ENCODE data around the gene IHH.

Gene IHH

GRCh38 chr2:219089330-219089729, 28.6 kb upstream of the IHH start:
- Histone ChIP-seq H3K4me3 (ENCODE audit: low read depth in 1 of 2, low read length in 2 of 2) (no peak overlapping the region), H3K4me1 (ENCODE audit: control insufficient read depth in 1 of 2, insufficient read depth in 2 of 2, low read length in 2 of 2) (peaks cover 0 to 9% of the 10 kb centered on the region in 2 donors), H3K27me3 (ENCODE audit: control insufficient read depth in 1 of 2, insufficient read depth in 2 of 2, low read length in 2 of 2) (no peaks in the 10 kb centered on the region), H3K9me3 (ENCODE audit: control insufficient read depth in 1 of 2, low read length in 2 of 2) (no peaks in the 10 kb centered on the region), H3K27ac (ENCODE audit: low read depth, low read length) (no peak overlapping the region), H3K36me3 (ENCODE audit: control insufficient read depth in 1 of 2, insufficient read depth in 2 of 2, low read length in 2 of 2) (peaks cover 0 to 5% of the 10 kb centered on the region in 2 donors), H3K9ac (ENCODE audit: low read depth in 1 of 2, low read length in 2 of 2) (no peak overlapping the region)

- H3K27me3 ChIP-seq (ENCODE audit: control insufficient read depth in 1 of 2, insufficient read depth in 2 of 2, low read length in 2 of 2): no peaks in the 10 kb centered on the region
- H3K36me3 ChIP-seq (ENCODE audit: control insufficient read depth in 1 of 2, insufficient read depth in 2 of 2, low read length in 2 of 2): peaks cover 0 to 5% of the 10 kb centered on the region in 2 donors
- H3K4me1 ChIP-seq (ENCODE audit: control insufficient read depth in 1 of 2, insufficient read depth in 2 of 2, low read length in 2 of 2): peaks cover 4 to 17% of the 10 kb centered on the region in 2 donors
- H3K27ac ChIP-seq (ENCODE audit: low read depth, low read length): no peak overlapping the region
- no peaks in the 10 kb centered on the region for H3K9me3 ChIP-seq (ENCODE audit: control insufficient read depth in 1 of 2, low read length in 2 of 2)
- no peak overlapping the region for H3K9ac ChIP-seq (ENCODE audit: low read depth in 1 of 2, low read length in 2 of 2)
- no peak overlapping the region for H3K4me3 ChIP-seq (ENCODE audit: low read depth in 1 of 2, low read length in 2 of 2)
These were observed 27.1 kb upstream of the IHH start for GRCh38 chr2:219087848-219088247.

- Histone ChIP-seq H3K27ac (ENCODE audit: low read depth, low read length) (no peak overlapping the region), H3K9me3 (ENCODE audit: control insufficient read depth in 1 of 2, low read length in 2 of 2) (no peaks in the 10 kb centered on the region), H3K27me3 (ENCODE audit: control insufficient read depth in 1 of 2, insufficient read depth in 2 of 2, low read length in 2 of 2) (no peaks in the 10 kb centered on the region), H3K4me3 (ENCODE audit: low read depth in 1 of 2, low read length in 2 of 2) (no peak overlapping the region), H3K4me1 (ENCODE audit: control insufficient read depth in 1 of 2, insufficient read depth in 2 of 2, low read length in 2 of 2) (peaks cover 9 to 22% of the 10 kb centered on the region in 2 donors), H3K36me3 (ENCODE audit: control insufficient read depth in 1 of 2, insufficient read depth in 2 of 2, low read length in 2 of 2) (peaks cover 0 to 5% of the 10 kb centered on the region in 2 donors), H3K9ac (ENCODE audit: low read depth in 1 of 2, low read length in 2 of 2) (no peak overlapping the region)
These were observed 26.6 kb upstream of the IHH start for GRCh38 chr2:219087361-219087760.

GRCh38 chr2:219086196-219086595, 25.5 kb upstream of the IHH start:
- no peak overlapping the region for H3K9ac ChIP-seq (ENCODE audit: low read depth in 1 of 2, low read length in 2 of 2)
- no peaks in the 10 kb centered on the region for H3K27me3 ChIP-seq (ENCODE audit: control insufficient read depth in 1 of 2, insufficient read depth in 2 of 2, low read length in 2 of 2)
- peaks cover 19 to 28% of the 10 kb centered on the region in 2 donors for H3K4me1 ChIP-seq (ENCODE audit: control insufficient read depth in 1 of 2, insufficient read depth in 2 of 2, low read length in 2 of 2)
- no peaks in the 10 kb centered on the region for H3K9me3 ChIP-seq (ENCODE audit: control insufficient read depth in 1 of 2, low read length in 2 of 2)
- no peak overlapping the region for H3K4me3 ChIP-seq (ENCODE audit: low read depth in 1 of 2, low read length in 2 of 2)
- no peak overlapping the region for H3K27ac ChIP-seq (ENCODE audit: low read depth, low read length)
- peaks cover 0 to 5% of the 10 kb centered on the region in 2 donors for H3K36me3 ChIP-seq (ENCODE audit: control insufficient read depth in 1 of 2, insufficient read depth in 2 of 2, low read length in 2 of 2)

GRCh38 chr2:219084791-219085190, 24.1 kb upstream of the IHH start:
- no peak overlapping the region for H3K4me3 ChIP-seq (ENCODE audit: low read depth in 1 of 2, low read length in 2 of 2)

GRCh38 chr2:219082332-219082958, 21.7 kb upstream of the IHH start:
- no peaks in the 10 kb centered on the region for H3K27me3 ChIP-seq (ENCODE audit: control insufficient read depth in 1 of 2, insufficient read depth in 2 of 2, low read length in 2 of 2)
- peak overlapping the region; percentile 76 for H3K27ac ChIP-seq (ENCODE audit: low read depth, low read length)
- H3K4me3 ChIP-seq (ENCODE audit: low read depth in 1 of 2, low read length in 2 of 2): peak overlapping the region; percentile 2 to 20
- H3K4me1 ChIP-seq (ENCODE audit: control insufficient read depth in 1 of 2, insufficient read depth in 2 of 2, low read length in 2 of 2): peaks cover 40 to 51% of the 10 kb centered on the region in 2 donors
- H3K9ac ChIP-seq (ENCODE audit: low read depth in 1 of 2, low read length in 2 of 2): peak overlapping the region in 1 of 2 donors; percentile 39
- H3K9me3 ChIP-seq (ENCODE audit: control insufficient read depth in 1 of 2, low read length in 2 of 2): no peaks in the 10 kb centered on the region
- H3K36me3 ChIP-seq (ENCODE audit: control insufficient read depth in 1 of 2, insufficient read depth in 2 of 2, low read length in 2 of 2): peaks cover 0 to 6% of the 10 kb centered on the region in 2 donors

More at GRCh38 chr2:219084791-219085190, 24.1 kb upstream of the IHH start:
- H3K27ac ChIP-seq (ENCODE audit: low read depth, low read length): no peak overlapping the region
- no peaks in the 10 kb centered on the region for H3K9me3 ChIP-seq (ENCODE audit: control insufficient read depth in 1 of 2, low read length in 2 of 2)
- H3K9ac ChIP-seq (ENCODE audit: low read depth in 1 of 2, low read length in 2 of 2): no peak overlapping the region
- H3K27me3 ChIP-seq (ENCODE audit: control insufficient read depth in 1 of 2, insufficient read depth in 2 of 2, low read length in 2 of 2): no peaks in the 10 kb centered on the region
- H3K36me3 ChIP-seq (ENCODE audit: control insufficient read depth in 1 of 2, insufficient read depth in 2 of 2, low read length in 2 of 2): no peaks in the 10 kb centered on the region
- H3K4me1 ChIP-seq (ENCODE audit: control insufficient read depth in 1 of 2, insufficient read depth in 2 of 2, low read length in 2 of 2): peaks cover 29 to 31% of the 10 kb centered on the region in 2 donors

GRCh38 chr2:219081701-219082331, 21.1 kb upstream of the IHH start:
- H3K9me3 ChIP-seq (ENCODE audit: control insufficient read depth in 1 of 2, low read length in 2 of 2): no peaks in the 10 kb centered on the region
- H3K9ac ChIP-seq (ENCODE audit: low read depth in 1 of 2, low read length in 2 of 2): peak overlapping the region in 1 of 2 donors; percentile 39
- H3K4me3 ChIP-seq (ENCODE audit: low read depth in 1 of 2, low read length in 2 of 2): peak overlapping the region; percentile 2 to 20
- peaks cover 40 to 57% of the 10 kb centered on the region in 2 donors for H3K4me1 ChIP-seq (ENCODE audit: control insufficient read depth in 1 of 2, insufficient read depth in 2 of 2, low read length in 2 of 2)
- H3K36me3 ChIP-seq (ENCODE audit: control insufficient read depth in 1 of 2, insufficient read depth in 2 of 2, low read length in 2 of 2): peaks cover 6 to 12% of the 10 kb centered on the region in 2 donors
- no peaks in the 10 kb centered on the region for H3K27me3 ChIP-seq (ENCODE audit: control insufficient read depth in 1 of 2, insufficient read depth in 2 of 2, low read length in 2 of 2)
- peak overlapping the region; percentile 76 for H3K27ac ChIP-seq (ENCODE audit: low read depth, low read length)

GRCh38 chr2:219081096-219081495, 20.4 kb upstream of the IHH start:
- no peak overlapping the region for H3K4me3 ChIP-seq (ENCODE audit: low read depth in 1 of 2, low read length in 2 of 2)
- H3K27ac ChIP-seq (ENCODE audit: low read depth, low read length): peak overlapping the region; percentile 53
- peaks cover 8 to 20% of the 10 kb centered on the region in 2 donors for H3K36me3 ChIP-seq (ENCODE audit: control insufficient read depth in 1 of 2, insufficient read depth in 2 of 2, low read length in 2 of 2)
- H3K9me3 ChIP-seq (ENCODE audit: control insufficient read depth in 1 of 2, low read length in 2 of 2): no peaks in the 10 kb centered on the region
- H3K4me1 ChIP-seq (ENCODE audit: control insufficient read depth in 1 of 2, insufficient read depth in 2 of 2, low read length in 2 of 2): peaks cover 40 to 57% of the 10 kb centered on the region in 2 donors
- peak overlapping the region; percentile 5 to 19 for H3K9ac ChIP-seq (ENCODE audit: low read depth in 1 of 2, low read length in 2 of 2)
- H3K27me3 ChIP-seq (ENCODE audit: control insufficient read depth in 1 of 2, insufficient read depth in 2 of 2, low read length in 2 of 2): no peaks in the 10 kb centered on the region

GRCh38 chr2:219079417-219079816, 18.7 kb upstream of the IHH start:
- H3K9ac ChIP-seq (ENCODE audit: low read depth in 1 of 2, low read length in 2 of 2): peak overlapping the region; percentile 36 to 56
- H3K27ac ChIP-seq (ENCODE audit: low read depth, low read length): peak overlapping the region; percentile 77
- H3K9me3 ChIP-seq (ENCODE audit: control insufficient read depth in 1 of 2, low read length in 2 of 2): no peaks in the 10 kb centered on the region
- H3K4me1 ChIP-seq (ENCODE audit: control insufficient read depth in 1 of 2, insufficient read depth in 2 of 2, low read length in 2 of 2): peaks cover 40 to 57% of the 10 kb centered on the region in 2 donors
- H3K4me3 ChIP-seq (ENCODE audit: low read depth in 1 of 2, low read length in 2 of 2): peak overlapping the region; percentile 3 to 28
- peaks cover 8 to 31% of the 10 kb centered on the region in 2 donors for H3K36me3 ChIP-seq (ENCODE audit: control insufficient read depth in 1 of 2, insufficient read depth in 2 of 2, low read length in 2 of 2)
- no peaks in the 10 kb centered on the region for H3K27me3 ChIP-seq (ENCODE audit: control insufficient read depth in 1 of 2, insufficient read depth in 2 of 2, low read length in 2 of 2)

- H3K36me3 ChIP-seq (ENCODE audit: control insufficient read depth in 1 of 2, insufficient read depth in 2 of 2, low read length in 2 of 2): peaks cover 8 to 35% of the 10 kb centered on the region in 2 donors
- peaks cover 40 to 57% of the 10 kb centered on the region in 2 donors for H3K4me1 ChIP-seq (ENCODE audit: control insufficient read depth in 1 of 2, insufficient read depth in 2 of 2, low read length in 2 of 2)
- peak overlapping the region in 1 of 2 donors; percentile 3 for H3K4me3 ChIP-seq (ENCODE audit: low read depth in 1 of 2, low read length in 2 of 2)
- peak overlapping the region; percentile 1 to 28 for H3K9ac ChIP-seq (ENCODE audit: low read depth in 1 of 2, low read length in 2 of 2)
- peak overlapping the region; percentile 71 for H3K27ac ChIP-seq (ENCODE audit: low read depth, low read length)
- H3K27me3 ChIP-seq (ENCODE audit: control insufficient read depth in 1 of 2, insufficient read depth in 2 of 2, low read length in 2 of 2): no peaks in the 10 kb centered on the region
- no peaks in the 10 kb centered on the region for H3K9me3 ChIP-seq (ENCODE audit: control insufficient read depth in 1 of 2, low read length in 2 of 2)
These were observed 18.2 kb upstream of the IHH start for GRCh38 chr2:219078951-219079350.
